HL-60 (cell line): ENCODE results near the gene B4GAT1.

Source experiments
- GABPA ChIP-seq: IDR thresholded peaks from 2 replicates; pipeline ENCODE4 v1.6.1; 2012; ENCODE audit warnings: low read depth
- POLR2AphosphoS5 ChIP-seq: IDR thresholded peaks from 2 replicates; pipeline ENCODE4 v1.6.1; 2012; ENCODE audit warnings: low read depth
- SPI1 ChIP-seq: IDR thresholded peaks from 2 replicates; pipeline ENCODE4 v1.6.1; 2012; ENCODE audit warnings: low read depth, mild to moderate bottlenecking, borderline replicate concordance
- TF ChIP-seq, protein P1 (sequence below): IDR thresholded peaks from one replicate; pipeline ENCODE4 v1.5.1; 2011; ENCODE audit warnings: low read length, control low read depth, inconsistent platforms; ENCODE audit not compliant: insufficient read depth
- TF ChIP-seq, protein P2 (sequence below): IDR thresholded peaks from 2 replicates; pipeline ENCODE4 v1.6.1; 2012; ENCODE audit warnings: low read depth; ENCODE audit not compliant: insufficient replicate concordance

DNA sequence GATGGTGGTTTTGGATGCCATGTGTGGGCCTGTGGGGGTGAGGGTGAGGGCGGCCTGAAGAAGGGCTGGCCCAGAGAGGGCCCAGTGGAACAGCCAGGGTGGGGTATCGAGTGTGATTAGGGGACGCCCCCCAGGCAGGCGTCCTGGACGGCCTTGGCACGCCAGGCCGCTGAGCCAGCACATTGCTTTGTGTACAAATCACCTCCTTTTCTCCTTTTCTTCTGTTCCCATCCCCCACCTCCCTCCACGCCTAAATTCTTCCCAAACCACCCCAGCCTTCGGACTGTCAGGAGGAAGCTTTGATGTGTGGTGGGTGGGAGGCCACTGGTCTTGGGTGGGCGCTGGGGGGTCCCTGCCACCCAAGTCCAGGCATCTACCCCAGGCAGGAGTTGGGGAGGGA lies 22.8 kb downstream of the B4GAT1 start:
- TF ChIP-seq, protein P1, sequence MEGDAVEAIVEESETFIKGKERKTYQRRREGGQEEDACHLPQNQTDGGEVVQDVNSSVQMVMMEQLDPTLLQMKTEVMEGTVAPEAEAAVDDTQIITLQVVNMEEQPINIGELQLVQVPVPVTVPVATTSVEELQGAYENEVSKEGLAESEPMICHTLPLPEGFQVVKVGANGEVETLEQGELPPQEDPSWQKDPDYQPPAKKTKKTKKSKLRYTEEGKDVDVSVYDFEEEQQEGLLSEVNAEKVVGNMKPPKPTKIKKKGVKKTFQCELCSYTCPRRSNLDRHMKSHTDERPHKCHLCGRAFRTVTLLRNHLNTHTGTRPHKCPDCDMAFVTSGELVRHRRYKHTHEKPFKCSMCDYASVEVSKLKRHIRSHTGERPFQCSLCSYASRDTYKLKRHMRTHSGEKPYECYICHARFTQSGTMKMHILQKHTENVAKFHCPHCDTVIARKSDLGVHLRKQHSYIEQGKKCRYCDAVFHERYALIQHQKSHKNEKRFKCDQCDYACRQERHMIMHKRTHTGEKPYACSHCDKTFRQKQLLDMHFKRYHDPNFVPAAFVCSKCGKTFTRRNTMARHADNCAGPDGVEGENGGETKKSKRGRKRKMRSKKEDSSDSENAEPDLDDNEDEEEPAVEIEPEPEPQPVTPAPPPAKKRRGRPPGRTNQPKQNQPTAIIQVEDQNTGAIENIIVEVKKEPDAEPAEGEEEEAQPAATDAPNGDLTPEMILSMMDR: no peak
- TF ChIP-seq, protein P2, sequence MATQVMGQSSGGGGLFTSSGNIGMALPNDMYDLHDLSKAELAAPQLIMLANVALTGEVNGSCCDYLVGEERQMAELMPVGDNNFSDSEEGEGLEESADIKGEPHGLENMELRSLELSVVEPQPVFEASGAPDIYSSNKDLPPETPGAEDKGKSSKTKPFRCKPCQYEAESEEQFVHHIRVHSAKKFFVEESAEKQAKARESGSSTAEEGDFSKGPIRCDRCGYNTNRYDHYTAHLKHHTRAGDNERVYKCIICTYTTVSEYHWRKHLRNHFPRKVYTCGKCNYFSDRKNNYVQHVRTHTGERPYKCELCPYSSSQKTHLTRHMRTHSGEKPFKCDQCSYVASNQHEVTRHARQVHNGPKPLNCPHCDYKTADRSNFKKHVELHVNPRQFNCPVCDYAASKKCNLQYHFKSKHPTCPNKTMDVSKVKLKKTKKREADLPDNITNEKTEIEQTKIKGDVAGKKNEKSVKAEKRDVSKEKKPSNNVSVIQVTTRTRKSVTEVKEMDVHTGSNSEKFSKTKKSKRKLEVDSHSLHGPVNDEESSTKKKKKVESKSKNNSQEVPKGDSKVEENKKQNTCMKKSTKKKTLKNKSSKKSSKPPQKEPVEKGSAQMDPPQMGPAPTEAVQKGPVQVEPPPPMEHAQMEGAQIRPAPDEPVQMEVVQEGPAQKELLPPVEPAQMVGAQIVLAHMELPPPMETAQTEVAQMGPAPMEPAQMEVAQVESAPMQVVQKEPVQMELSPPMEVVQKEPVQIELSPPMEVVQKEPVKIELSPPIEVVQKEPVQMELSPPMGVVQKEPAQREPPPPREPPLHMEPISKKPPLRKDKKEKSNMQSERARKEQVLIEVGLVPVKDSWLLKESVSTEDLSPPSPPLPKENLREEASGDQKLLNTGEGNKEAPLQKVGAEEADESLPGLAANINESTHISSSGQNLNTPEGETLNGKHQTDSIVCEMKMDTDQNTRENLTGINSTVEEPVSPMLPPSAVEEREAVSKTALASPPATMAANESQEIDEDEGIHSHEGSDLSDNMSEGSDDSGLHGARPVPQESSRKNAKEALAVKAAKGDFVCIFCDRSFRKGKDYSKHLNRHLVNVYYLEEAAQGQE: no peak
- no peak for TF ChIP-seq POLR2AphosphoS5
- no peak for TF ChIP-seq GABPA
- TF ChIP-seq SPI1: no peak
